ENCODE results near the gene COX6B2. TPM values are rescaled to one million over a fixed set of nuclear protein-coding genes. Genes with fewer than 3 reads are reported as not detected.

Gene COX6B2
- polyA plus RNA-seq, 1 of the 3 experiments (the other 2 are of a cell fraction): 0.74 TPM

GRCh38 chr19:55362990-55363716 is 8.6 kb upstream of the COX6B2 start, which contains the start of gene GARIN5B:
Gene GARIN5B (minus strand): TSS chr19:55363260. CDS start chr19:55363066, 194 bp downstream.
- Histone ChIP-seq H3K27me3 (ENCODE audit: insufficient read depth) (no peaks in the 10 kb centered on the region), H2AFZ (ENCODE audit: low read depth) (no peak within 1 kb of the TSS), H3K79me2 (ENCODE audit: insufficient read depth) (no peaks in the 10 kb centered on the region), H3K4me2 (no peak within 1 kb of the TSS), H3K9me2 (no peaks in the 10 kb centered on the region), H3K4me3 (ENCODE audit: low read depth in 2 of 2, low read length in 1 of 2) (no peak within 1 kb of the TSS), H3K36me3 (replicated peaks in 1 of 2; ENCODE audit: control insufficient read depth in 1 of 2, insufficient read depth in 2 of 2, low read length in 1 of 2) (peaks cover 0 to 4% of the 10 kb centered on the region in 2 experiments), H3K9me3 (no peaks in the 10 kb centered on the region), H4K20me1 (ENCODE audit: insufficient read depth) (no peaks in the 10 kb centered on the region), H3K27ac (ENCODE audit: low read depth in 2 of 2, low read length in 1 of 2) (no peak within 1 kb of the TSS), H3F3A (replicated peaks; ENCODE audit: insufficient read depth) (peaks cover 8% of the 10 kb centered on the region), H3K4me1 (ENCODE audit: control insufficient read depth in 1 of 2, insufficient read depth in 2 of 2, low read depth in 1 of 2, low read length in 1 of 2) (peaks cover 0 to 4% of the 10 kb centered on the region in 2 experiments; a peak in 1 of 4 replicates), H3K9ac (no peak within 1 kb of the TSS)
- WGBS (ENCODE audit: low lambda C conversion rate): 88% methylated on average over 13 of the region's 27 CpGs
- ChIA-PET CTCF (interaction anchor here (1.2 to 2.0 kb wide), 2 partner anchors 61 to 221 kb away, joined by 4 to 8 read pairs; no protein-coding TSS in a partner anchor), POLR2A (no interaction called here)
- no peak for DNase-seq
- no peak for TF ChIP-seq GABPA (IDR thresholded peaks at IDR 0.05; ENCODE audit: low read depth)
- no peak for TF ChIP-seq RXRA (IDR thresholded peaks at IDR 0.05; ENCODE audit: borderline replicate concordance, low read depth)
- no peak for TF ChIP-seq USF1 (IDR thresholded peaks at IDR 0.05; ENCODE audit: borderline replicate concordance, low read depth)
- no peak for TF ChIP-seq MEF2A (IDR thresholded peaks at IDR 0.05; ENCODE audit: borderline replicate concordance, low read depth)
- no peak for TF ChIP-seq CHD2 (IDR thresholded peaks at IDR 0.05; ENCODE audit: low read length, partially characterized antibody)
- no peak for TF ChIP-seq FOXJ3 (CRISPR knock-in tag; IDR thresholded peaks at IDR 0.05)
- no peak for TF ChIP-seq ZBTB33 (IDR thresholded peaks at IDR 0.05; ENCODE audit: borderline replicate concordance, low read depth)
- no peak for TF ChIP-seq ELF1 (IDR thresholded peaks at IDR 0.05)
- TF ChIP-seq POLR2AphosphoS5 (IDR thresholded peaks at IDR 0.05; ENCODE audit: low read depth, low read length): no peak
- no peak for TF ChIP-seq RFX5 (IDR thresholded peaks at IDR 0.05; ENCODE audit: low read length)
- TF ChIP-seq TEAD4 (IDR thresholded peaks at IDR 0.05; ENCODE audit: borderline replicate concordance, insufficient read depth): no peak
- TF ChIP-seq SIN3A (IDR thresholded peaks at IDR 0.05; ENCODE audit: borderline replicate concordance, low read depth, low read length): no peak
- TF ChIP-seq EZH2phosphoT487 (IDR thresholded peaks at IDR 0.05; ENCODE audit: borderline replicate concordance, low read depth): no peak
- TF ChIP-seq NRF1 (IDR thresholded peaks at IDR 0.05; ENCODE audit: low read depth, low read length): no peak
- TF ChIP-seq NFIC (IDR thresholded peaks at IDR 0.05; ENCODE audit: borderline replicate concordance): no peak
- TF ChIP-seq RCOR1 (IDR thresholded peaks at IDR 0.05; ENCODE audit: low read length): no peak
